HG03378 (cell line): ENCODE results near the gene RNF187.

ENCODE experiments used
- ATAC-seq: cut with Tn5 transposase; IDR thresholded peaks from one replicate; pipeline ENCODE4 v1.9.1; 2021; ENCODE audit warnings: mild to moderate bottlenecking, moderate library complexity; ENCODE audit not compliant: unreplicated experiment

The RNF187 gene

DNA sequence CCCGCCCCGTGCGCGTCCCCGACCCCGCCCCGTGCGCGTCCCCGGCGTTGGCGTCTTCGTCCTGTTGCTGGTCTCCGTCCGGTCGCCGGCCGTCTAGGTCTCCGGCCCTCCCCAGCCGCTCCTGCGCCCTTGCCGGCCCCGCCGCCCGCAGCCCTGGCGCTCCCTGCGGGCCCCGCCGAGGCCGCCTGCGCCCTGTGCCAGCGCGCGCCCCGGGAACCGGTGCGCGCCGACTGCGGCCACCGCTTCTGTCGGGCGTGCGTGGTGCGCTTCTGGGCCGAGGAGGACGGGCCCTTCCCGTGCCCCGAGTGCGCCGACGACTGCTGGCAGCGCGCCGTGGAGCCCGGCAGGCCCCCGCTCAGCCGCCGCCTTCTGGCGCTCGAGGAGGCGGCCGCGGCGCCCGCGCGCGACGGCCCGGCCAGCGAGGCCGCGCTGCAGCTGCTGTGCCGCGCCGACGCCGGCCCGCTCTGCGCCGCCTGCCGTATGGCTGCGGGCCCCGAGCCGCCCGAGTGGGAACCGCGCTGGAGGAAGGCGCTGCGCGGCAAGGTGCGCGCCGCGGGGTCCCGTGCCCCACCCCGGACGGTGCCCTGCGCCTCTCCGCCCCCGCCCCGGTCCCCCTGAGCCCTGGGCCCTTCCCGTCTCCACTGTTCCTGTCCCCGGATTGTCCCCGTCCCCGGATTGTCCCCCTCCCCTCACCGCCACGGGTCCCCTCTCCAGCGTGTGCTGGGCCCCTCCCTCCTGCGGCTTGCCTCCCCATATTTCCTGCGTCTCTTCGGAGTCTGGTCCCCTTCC, at the start of gene RNF187:
TSS of gene RNF187 (plus strand) at position 47 of the 789 bp plus-strand sequence.
- no peak for ATAC-seq

DNA sequence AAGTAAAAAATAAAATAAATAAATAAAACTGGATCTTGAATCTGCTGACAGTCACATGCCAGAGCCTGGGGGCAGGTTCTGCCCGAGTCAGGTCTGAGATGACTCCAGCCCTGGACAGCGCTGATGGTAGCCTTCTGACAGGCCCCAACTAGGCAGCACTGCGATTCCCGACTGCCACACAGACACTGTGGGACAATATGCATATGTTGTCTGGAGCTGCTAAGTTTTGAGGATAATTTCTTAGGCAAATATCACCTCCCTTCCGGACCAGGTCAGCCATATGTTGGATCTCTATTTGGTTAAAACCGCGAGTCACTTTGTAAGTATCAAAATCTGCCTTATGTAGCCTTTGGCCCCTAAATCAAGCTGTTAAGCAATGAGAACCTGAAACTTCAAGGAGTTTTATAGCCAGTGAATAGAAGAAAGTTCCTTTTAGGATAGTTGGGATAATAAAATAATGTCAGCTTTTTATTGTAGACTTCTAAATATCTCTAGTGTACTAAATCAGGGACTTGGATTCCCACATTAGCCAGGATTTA, 49.7 kb upstream of the RNF187 start:
- no peak for ATAC-seq

DNA sequence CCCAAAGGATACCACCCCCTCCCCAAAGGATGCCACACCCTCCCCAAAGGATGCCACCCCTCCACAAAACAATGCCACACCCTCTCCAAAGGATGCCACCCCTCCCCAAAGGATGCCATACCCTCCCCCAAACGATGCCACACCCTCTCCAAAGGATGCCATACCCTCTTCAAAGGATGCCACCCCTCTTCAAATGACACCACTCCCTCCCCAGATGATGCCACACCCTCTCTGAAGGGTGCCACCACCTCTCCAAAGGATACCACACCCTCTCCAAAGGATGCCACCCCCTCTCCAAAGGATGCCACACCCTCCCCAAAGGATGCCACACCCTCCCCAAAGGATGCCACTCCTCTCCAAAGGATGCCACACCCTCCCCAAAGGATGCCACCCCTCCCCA, 48.9 kb upstream of the RNF187 start:
- no peak for ATAC-seq

DNA sequence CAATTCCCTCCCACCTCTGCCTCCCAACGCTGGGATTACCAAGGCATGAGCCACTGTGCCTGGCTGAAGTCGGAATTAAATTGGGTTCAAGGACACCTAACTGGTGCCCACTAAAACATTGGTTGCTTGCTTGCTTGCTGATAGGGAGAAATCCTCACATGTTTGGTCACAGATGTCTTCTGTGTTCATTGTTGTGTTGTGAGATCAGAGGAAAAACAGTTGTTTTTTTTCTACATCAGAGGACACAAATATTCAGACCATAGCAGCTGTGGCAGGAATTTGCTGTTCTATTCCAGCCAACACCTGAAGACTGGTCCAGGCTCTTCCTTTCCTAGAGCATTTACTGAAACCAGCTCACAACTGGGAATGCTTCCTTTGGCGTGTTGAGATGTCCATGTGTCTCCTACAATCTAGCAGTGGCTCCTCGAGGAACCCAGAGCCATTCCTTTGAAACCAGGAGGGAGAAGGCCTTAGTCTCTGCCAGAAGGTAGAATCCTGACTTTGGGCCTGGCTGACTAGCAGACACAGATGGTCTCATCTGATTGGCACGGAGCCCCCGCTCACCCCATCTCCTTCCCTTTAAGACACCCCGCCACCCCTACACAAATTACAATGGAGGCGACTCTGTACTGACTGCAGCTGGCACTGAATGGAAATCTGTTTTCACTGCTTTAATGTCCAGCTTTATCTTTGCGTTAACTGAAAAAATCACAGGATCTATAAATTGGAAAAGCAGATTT, 46.3 kb upstream of the RNF187 start:
- no peak for ATAC-seq

DNA sequence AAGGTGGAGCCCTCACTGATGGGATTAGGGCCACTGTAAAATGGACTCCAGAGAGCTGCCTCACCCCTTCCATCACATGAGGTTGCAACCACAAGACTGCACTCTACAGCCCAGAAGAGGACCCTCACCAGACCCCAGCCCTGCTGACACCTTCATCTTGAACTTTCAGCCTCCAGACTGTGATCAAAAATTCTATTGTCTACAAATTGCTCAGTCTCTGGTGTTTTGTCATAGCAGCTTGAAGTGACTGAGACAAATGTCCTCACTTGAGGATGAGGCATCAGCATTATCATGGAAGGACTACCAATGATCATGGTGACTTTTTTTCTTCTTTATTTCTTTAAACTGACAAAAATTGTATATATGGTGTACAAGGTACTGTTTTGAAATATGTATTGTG, 43.8 kb upstream of the RNF187 start:
- no peak for ATAC-seq

DNA sequence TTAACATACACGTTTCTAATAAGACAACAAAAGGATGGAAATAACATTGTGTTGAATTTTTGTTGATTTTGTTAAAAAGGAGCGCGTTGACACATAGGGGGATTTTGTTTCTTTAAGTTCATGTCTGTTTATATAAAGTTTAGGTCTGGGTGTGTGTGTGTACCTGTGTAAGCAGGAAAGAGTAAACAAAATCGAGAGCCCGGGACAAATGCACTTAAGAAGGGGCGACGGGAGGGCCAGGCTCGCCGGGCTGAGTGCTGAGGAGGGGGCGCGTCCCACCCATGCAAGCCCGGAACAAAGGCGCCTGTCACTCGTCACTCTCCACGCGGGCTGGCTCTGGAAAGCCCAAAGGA, 41.7 kb upstream of the RNF187 start:
- no peak for ATAC-seq

DNA sequence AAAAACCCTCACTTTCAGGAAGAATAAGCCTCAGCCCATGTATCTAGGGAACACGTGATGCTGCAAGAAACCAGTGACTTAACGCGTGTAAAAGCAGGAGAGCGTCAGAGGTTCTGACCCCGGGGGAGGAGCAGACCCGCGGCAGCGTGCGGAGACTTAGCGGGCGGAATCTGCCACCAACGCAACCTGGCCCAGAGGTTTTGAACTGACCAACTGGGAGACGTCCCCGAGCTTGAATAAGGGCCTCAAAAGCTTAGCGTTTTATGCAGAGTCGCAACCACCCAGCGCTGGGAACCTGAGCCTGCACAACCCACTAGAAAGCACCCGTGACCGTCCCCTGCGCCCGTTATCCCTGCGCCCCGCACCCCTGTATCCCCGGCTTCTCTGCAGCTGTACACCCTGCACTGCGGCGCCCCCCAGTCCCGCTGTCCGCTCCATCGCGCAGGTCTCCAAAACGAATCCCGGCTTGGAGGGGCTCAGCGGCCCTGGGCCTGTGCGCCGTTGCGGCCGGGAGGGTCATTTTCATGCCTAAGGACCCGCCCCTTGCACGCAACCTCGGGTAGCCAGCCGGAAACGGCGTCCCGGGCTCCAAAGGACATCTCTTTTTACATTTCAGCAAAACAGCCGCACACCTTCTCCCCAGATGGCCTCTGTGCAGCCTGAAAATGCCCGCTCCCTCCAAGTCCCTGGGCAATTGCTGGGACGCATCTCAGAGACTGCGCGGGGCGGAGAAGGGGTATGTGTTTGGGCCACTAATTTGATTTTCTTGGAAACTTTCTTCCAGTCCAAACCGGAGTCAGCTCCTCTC, 41.1 kb upstream of the RNF187 start:
- no peak for ATAC-seq

DNA sequence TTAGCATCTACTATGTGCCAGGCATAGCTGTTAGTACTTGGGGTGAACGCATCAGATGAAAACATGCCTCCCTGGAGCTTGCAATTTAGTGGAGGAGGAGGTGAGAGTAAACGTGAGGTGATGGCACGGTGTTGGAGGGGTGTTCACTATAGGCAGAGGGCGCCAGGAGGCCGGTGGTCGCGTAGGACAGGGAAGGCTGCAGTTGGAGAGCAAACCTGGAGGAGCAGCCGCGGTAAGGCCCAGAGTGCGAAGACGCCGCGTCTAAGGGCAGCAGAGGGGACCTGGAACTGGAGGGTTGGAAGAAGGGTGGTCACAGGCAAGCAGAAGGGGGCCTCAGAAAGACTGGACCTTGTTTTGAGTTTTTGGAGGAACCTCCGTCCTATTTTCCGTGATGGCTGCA, 40.3 kb upstream of the RNF187 start:
- ATAC-seq: no peak

DNA sequence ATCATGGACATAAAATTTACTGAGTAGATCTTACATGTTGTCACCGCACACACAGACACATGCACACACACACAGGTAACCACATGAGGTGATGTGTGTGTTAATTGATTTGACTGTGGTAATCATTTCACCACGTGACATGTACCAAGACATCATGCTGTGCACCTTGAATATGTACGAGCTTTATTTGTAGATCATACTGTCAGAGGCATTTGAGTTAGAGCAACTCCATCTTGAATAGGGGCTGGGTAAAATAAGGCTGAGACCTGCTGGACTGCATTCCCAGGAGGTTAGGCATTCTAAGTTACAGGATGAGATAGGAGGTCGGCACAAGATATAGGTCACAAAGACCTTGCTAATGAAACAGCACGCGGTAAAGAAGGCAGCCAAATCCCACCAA, 38.8 kb upstream of the RNF187 start:
- ATAC-seq: no peak

DNA sequence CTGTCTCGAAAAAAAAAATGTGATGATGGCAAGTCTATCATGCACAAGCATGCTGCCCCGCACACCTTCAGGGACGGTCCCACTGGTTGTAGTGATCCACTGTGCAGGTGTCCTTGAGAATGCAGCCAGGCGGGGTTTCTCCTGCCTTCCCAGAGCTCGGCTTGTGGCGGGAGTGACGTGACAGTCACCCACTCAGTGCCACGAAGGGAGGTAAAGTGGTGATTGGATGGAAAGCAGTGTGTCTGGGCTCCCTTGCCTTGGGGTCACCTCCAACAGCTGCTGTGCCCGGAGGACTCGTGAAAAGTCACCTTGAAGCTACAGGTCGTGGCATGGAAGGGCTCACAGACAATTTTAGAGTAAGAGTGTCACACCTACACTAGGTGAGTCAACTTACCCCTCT, 37.0 kb upstream of the RNF187 start:
- no peak for ATAC-seq

DNA sequence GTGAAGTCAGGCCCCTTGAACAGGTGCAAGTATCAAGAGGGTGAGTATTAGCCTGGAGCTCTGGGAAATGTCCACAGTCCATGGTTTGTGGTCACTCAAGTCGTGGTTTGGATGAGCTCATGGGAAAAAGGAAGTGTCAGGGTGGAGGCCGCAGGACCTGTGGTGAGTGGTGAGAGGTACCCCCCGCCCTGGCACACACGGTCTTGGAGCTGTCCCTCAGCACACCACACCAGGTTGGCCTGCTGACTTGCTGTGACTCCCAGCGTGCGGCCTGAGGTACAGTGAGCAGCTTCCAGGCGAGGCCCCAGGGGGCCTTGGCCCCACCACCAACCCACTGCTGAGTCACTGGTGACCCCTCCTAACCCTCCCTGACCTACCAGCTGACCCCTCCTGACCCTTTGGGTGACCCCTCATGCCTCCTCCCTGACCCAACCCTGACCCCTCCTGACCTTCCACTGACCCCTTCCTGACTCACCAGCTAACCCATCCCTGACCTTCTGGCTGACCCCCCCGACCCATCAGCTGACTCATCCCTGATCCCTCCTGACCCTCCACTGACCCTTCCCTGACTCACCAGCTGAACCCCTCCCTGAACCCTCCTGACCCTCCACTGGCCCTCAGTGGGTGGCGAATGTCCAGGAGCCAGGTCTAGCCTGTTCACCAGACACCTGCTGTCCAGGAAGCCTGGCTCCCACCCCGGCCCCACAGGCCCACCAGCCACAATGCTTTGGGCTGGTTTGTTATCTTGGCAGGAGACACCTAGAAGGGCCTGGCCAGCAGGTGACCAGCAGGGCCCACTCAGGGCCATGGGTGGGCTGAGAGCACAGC, 34.8 kb upstream of the RNF187 start:
- ATAC-seq: no peak

DNA sequence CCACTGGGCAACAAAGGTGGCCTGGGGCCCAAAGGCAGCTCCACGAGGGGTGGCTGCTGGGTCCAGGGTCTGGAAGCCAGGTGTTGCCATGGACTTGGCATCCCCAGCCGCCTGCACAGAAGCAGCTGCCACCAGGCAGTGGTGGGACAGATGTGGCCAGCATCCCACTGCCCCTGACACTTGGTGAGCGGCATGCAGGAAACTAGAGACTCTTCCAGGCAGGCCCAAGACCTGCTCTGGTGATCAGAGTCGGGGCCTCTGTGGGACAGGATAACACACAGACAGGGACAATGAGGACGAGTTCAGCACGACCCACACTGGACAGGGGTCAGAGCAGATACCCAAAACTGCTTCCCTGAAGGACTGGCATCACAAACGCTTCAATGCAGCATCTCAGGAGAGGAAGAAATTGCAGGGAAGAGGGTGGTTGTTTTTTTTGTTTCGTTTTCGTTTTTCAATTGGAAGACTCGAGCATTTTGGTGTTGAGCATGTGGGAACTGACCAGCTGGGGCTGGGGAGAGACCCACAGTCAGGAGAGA, 34.1 kb upstream of the RNF187 start:
- ATAC-seq: no peak

DNA sequence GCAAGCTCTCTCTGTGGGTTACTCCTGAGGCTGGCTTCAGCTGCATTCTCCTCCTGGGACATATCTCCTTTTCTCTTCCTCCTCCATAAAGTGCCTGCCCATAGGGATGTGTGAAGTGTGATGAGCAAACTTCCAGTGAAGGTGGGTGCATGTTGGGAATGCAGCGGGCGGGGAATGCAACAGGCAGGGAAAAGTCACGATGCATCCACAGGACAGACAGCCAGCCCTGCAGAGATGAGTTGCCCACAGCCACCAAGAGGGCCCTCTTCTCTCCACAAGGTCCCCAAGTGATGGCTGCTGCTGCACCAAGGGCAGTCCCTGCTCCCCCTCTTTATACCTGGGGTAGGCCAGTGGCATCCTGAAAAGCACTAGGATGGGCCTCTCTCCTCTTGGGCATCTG, 33.6 kb upstream of the RNF187 start:
- ATAC-seq: no peak

DNA sequence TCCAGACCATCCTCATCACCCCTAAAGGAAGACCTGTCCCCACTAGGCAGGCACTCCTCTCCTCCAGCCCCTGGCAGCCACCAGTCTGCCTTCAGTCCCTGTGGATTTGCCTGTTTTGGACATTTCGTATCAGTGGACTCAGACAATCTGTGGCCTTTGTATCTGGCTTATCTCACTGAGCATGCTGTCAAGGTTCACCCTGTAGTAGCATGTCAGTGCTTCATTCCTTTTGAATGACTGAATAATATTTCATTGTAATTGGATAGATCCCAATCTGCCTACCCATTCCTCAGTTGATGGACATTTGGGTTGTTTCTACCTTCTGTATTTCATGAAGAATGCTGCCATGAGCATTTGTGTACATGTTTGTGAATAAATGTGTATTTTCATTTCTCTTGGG, 32.9 kb upstream of the RNF187 start:
- no peak for ATAC-seq

DNA sequence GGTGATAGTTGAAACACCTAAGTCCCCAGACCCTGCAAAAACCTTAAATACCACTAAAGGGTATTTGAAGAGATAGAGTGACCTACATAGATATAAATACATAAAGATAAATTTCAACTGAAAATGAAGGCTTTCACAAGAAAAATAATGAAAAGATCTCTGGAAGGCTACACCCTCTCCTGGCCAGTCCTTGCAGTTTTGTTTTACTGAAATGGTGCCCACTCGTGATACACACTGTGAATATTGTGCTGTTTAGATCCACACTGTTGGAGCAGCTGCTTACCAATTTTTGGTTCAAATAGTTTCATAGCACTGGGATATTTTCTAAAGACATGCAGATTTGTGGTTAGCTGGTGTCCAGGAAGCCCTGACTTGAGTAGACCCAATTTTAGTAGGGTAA, 31.5 kb upstream of the RNF187 start:
- no peak for ATAC-seq

DNA sequence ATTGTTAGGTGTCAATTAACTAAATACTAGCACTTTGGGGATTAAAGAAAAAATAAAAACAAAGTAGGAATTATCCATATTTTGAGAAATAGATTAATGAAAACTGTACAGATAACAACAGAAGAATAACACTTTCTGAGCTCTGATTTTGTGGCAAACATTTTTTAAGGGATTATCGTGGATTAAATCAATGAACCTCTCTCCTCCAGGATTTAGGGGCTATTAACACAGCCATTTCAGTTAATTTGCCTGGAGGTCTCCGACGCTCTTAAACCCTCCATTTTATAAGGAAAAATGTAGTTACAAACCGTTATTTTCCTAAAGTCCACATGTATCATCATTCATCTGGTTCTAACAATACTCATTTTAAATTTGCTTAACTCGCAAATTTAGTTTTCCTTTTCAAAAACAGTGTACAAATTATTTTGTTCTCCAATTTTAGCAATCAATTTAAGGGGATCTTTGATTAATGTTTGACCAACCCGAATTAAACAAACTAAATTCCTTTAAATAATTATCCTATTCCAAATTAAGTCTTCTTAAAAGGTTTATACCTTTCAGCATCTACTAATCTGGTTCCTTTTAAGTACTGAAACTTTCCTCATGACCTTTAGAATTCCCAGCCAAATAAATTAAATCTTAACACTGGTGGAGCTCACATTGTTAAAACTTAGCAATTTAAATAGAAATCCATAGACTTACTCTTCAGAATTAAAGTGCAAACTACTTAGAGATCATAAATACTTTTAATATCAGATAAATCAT, 30.7 kb upstream of the RNF187 start:
- ATAC-seq: no peak

DNA sequence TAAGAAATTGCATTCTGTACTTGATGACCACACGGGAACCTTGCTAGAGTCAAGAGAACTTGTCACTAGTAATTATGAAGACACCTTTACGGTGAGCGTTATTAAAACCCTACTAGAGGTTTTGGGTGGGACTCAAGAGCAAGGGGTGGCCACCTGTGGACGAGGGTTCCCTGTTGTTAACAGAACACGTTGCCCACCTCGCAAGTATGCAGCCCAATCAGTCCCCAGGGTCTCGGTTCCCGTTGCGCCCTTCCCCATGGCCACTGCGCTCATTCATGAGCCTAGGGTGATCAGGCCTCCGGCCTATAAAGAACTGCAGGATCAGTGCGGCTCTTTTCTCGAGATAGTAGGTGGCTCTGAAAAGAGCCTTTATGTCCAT, 30.2 kb upstream of the RNF187 start:
- peak; percentile 1 for ATAC-seq

DNA sequence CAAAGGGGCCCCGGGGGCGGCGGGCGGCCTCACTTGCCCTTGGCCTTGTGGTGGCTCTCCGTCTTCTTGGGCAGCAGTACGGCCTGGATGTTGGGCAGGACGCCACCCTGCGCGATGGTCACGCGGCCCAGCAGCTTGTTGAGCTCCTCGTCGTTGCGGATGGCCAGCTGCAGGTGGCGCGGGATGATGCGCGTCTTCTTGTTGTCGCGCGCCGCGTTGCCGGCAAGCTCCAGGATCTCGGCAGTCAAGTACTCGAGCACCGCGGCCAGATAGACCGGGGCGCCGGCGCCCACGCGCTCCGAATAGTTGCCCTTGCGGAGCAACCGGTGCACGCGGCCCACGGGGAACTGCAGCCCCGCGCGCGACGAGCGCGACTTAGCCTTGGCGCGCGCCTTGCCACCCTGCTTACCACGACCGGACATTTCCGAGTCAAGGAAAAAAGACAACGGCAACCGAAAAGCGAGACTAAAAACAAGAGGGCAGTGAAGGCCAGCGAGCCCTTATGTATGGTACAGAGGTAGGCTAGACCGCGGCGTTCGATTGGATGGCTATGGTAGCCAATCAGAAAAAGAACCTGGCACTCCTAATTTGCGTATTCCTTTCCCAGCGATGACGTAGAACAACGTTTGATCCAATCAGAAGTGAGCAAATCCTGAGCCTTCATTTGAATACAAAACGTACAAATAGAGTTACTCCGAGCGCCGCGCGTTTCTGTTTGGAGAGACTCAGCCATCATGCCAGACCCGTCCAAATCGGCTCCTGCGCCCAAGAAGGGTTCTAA, 29.6 kb upstream of the RNF187 start:
- peak; percentile 89 for ATAC-seq
